ENCODE data around the gene NDRG3.

GRCh38 chr20:36768768-36769430, 23.0 kb upstream of the NDRG3 start:
- TF ChIP-seq CTCF (IDR thresholded peaks at IDR 0.05) = no peak
- no peak for TF ChIP-seq POLR2A (IDR thresholded peaks at IDR 0.05)

Data from vagina (tissue), 2 donors.